CD14-positive monocyte (primary cell): ENCODE results near the gene ITPR1. TPM values are rescaled to one million over a fixed set of nuclear protein-coding genes. Genes with fewer than 3 reads are reported as not detected.

Source experiments
- DNase-seq, 3 donors: peaks; one replicate each; pipeline ENCODE4 v3.0.0-alpha.2; 2011 to 2022
- H2AFZ ChIP-seq: 2 replicates; pipeline ENCODE4 v1.6.0; 2012; ENCODE audit warnings: mild to moderate bottlenecking, low read depth, low read length, inconsistent platforms; ENCODE audit not compliant: insufficient read depth, poor library complexity, severe bottlenecking
- H3K27ac ChIP-seq, 2 donors: 1 replicate in 1 of 2; 2 replicates in 1 of 2; pipeline ENCODE4 v1.5.1; 2012 to 2013; ENCODE audit warnings: low read length in 2 of 2, control low read depth in 1 of 2, inconsistent platforms in 1 of 2, low read depth in 1 of 2, mild to moderate bottlenecking in 1 of 2
- H3K27me3 ChIP-seq, 2 donors: one replicate each; pipeline versions ENCODE4 v1.6.0 to v1.6.1; 2011 to 2013; ENCODE audit warnings: low read length in 2 of 2; ENCODE audit not compliant: control insufficient read depth in 2 of 2, insufficient read depth in 2 of 2
- H3K36me3 ChIP-seq, 2 donors: replicated peaks in 1 of 2; 1 replicate in 1 of 2; 2 replicates in 1 of 2; pipeline versions ENCODE4 v1.5.1 to v1.6.1; 2012 to 2013; ENCODE audit warnings: low read length in 2 of 2, control low read depth in 1 of 2, inconsistent platforms in 1 of 2, mild to moderate bottlenecking in 1 of 2; ENCODE audit not compliant: insufficient read depth in 2 of 2, control insufficient read depth in 1 of 2
- H3K4me1 ChIP-seq, 2 donors: 1 replicate in 1 of 2; 2 replicates in 1 of 2; pipeline versions ENCODE4 v1.5.1 to v1.6.1; 2012 to 2013; ENCODE audit warnings: low read length in 2 of 2, control low read depth in 1 of 2, inconsistent platforms in 1 of 2, mild to moderate bottlenecking in 1 of 2, moderate library complexity in 1 of 2; ENCODE audit not compliant: insufficient read depth in 2 of 2, control insufficient read depth in 1 of 2
- H3K4me2 ChIP-seq: replicated peaks from 2 replicates; pipeline ENCODE3; 2012; ENCODE audit warnings: low read length, moderate library complexity, mild to moderate bottlenecking; ENCODE audit not compliant: poor library complexity, severe bottlenecking; ENCODE audit errors: extremely low read depth
- H3K4me3 ChIP-seq, 3 experiments: fragments of 200-600 bp in 1 of 3; sonication (generic) in 1 of 3; replicated peaks in 1 of 3; 1 replicate in 2 of 3; 2 replicates in 1 of 3; pipeline ENCODE4 v1.5.1; 2011 to 2013; ENCODE audit warnings: low read length in 3 of 3, mild to moderate bottlenecking in 3 of 3, control low read depth in 2 of 3, low read depth in 2 of 3, inconsistent platforms in 1 of 3, moderate library complexity in 1 of 3
- H3K79me2 ChIP-seq: 2 replicates; pipeline ENCODE4 v1.6.0; 2012; ENCODE audit warnings: mild to moderate bottlenecking, control low read depth, inconsistent platforms, low read length, moderate library complexity; ENCODE audit not compliant: insufficient read depth
- H3K9ac ChIP-seq: 2 replicates; pipeline ENCODE4 v1.6.0; 2017; ENCODE audit warnings: low read length, mild to moderate bottlenecking; ENCODE audit not compliant: insufficient read depth, poor library complexity, severe bottlenecking
- H3K9me3 ChIP-seq, 2 donors: replicated peaks in 1 of 2; 1 replicate in 1 of 2; 2 replicates in 1 of 2; pipeline versions ENCODE4 v1.5.1 to v1.6.1; 2012 to 2013; ENCODE audit warnings: low read length in 2 of 2, control low read depth in 1 of 2; ENCODE audit not compliant: control insufficient read depth in 1 of 2, insufficient read depth in 1 of 2
- H4K20me1 ChIP-seq: 2 replicates; pipeline ENCODE4 v1.6.0; 2012; ENCODE audit warnings: mild to moderate bottlenecking, low read length, control low read depth, moderate library complexity; ENCODE audit not compliant: insufficient read depth
- H3K27ac Mint-ChIP-seq, 7 donors: one replicate each; pipeline ENCODE4 v1.8.0; 2020; ENCODE audit warnings: mild to moderate bottlenecking in 7 of 7, mixed read lengths in 7 of 7, moderate library complexity in 6 of 7, inconsistent platforms in 2 of 7
- H3K27me3 Mint-ChIP-seq, 3 donors: one replicate each; pipeline ENCODE4 v1.8.0; 2021 to 2022; ENCODE audit warnings: low read depth in 3 of 3, mild to moderate bottlenecking in 3 of 3, mixed read lengths in 3 of 3, moderate library complexity in 3 of 3, inconsistent platforms in 1 of 3
- H3K36me3 Mint-ChIP-seq, 2 donors: one replicate each; pipeline ENCODE4 v1.8.0; 2020; ENCODE audit warnings: mixed read lengths in 2 of 2, inconsistent platforms in 1 of 2, mild to moderate bottlenecking in 1 of 2
- H3K4me1 Mint-ChIP-seq: one replicate; pipeline ENCODE4 v1.8.0; 2020; ENCODE audit warnings: mild to moderate bottlenecking, mixed read lengths
- H3K4me3 Mint-ChIP-seq, 2 donors: one replicate each; pipeline ENCODE4 v1.8.0; 2020; ENCODE audit warnings: mild to moderate bottlenecking in 2 of 2, mixed read lengths in 2 of 2, moderate library complexity in 1 of 2
- H3K9me3 Mint-ChIP-seq, 7 donors: one replicate each; pipeline ENCODE4 v1.8.0; 2020 to 2022; ENCODE audit warnings: mixed read lengths in 7 of 7, mild to moderate bottlenecking in 6 of 7, moderate library complexity in 6 of 7, inconsistent platforms in 2 of 7
- CTCF ChIP-seq: fragments of 200-600 bp; IDR thresholded peaks from one replicate; pipeline ENCODE4 v1.8.0; 2022; ENCODE audit warnings: antibody characterized with exemption, mild to moderate bottlenecking
- WGBS: methylation state at CpG from one replicate; pipeline ENCODE4 v1.1.5; 2013; ENCODE audit warnings: missing lambda C conversion rate; ENCODE audit not compliant: insufficient coverage; 5-methylcytosine and 5-hydroxymethylcytosine counted together
- intact Hi-C, 2 donors: fragments of 100-400 bp; cut with micrococcal nuclease; formaldehyde crosslinking; loops; one replicate each; pipeline versions ENCODE4 v1.15.0 to v1.15.1; 2023
- polyA plus RNA-seq, 3 donors: library from polyadenylated mRNA; depleted of rRNA in 1 of 3; unstranded in 2 of 3; stranded (reverse) in 1 of 3; fragments of 300-500 nt in 2 of 3; fragments of >200 nt in 1 of 3; fragmentation: Illumina TruSeq in 2 of 3; gene quantifications; 1 replicate in 2 of 3; 2 replicates in 1 of 3; pipeline ENCODE4 v1.2.3, GENCODE V29; 2012 to 2021

Gene ITPR1
- polyA plus RNA-seq, 3 donors = 3.2 to 21.1 (median 7.1) TPM

DNA sequence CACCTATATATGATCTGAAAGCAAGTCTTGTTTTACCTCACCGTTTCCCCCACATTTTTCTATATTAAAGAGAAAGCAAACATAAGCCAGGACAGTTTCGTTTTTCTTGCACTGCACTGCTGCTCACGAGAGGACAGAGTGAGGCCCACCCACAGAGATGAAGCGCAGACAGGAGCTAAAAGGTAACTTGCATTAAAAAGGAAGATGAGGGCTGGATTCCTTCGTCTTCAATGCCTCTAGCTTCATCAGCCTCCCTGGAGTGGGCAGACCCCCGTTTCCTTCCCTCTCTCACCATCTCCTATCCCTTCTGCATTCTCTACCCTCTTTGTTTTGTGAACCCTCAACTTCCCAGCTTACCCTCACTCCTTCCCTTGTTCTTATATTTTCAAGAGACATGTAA, 45.0 kb upstream of the ITPR1 start:
- intact Hi-C loops = no loop called here
- H3K4me1 Mint-ChIP-seq = peaks cover 14% of the 10 kb centered on the region
- no peak overlapping the region for H3K4me3 ChIP-seq
- no peak for DNase-seq
- H2AFZ ChIP-seq = no peak overlapping the region
- no peaks in the 10 kb centered on the region for H4K20me1 ChIP-seq
- no peaks in the 10 kb centered on the region for H3K27me3 ChIP-seq
- peaks cover 13% of the 10 kb centered on the region for H3K79me2 ChIP-seq
- peaks cover 6 to 10% of the 10 kb centered on the region in 2 donors for H3K4me1 ChIP-seq
- H3K9me3 ChIP-seq = no peaks in the 10 kb centered on the region
- no peak overlapping the region for H3K4me2 ChIP-seq
- no peak overlapping the region for H3K4me3 Mint-ChIP-seq
- peaks cover 0 to 1% (median 0%) of the 10 kb centered on the region in 7 donors for H3K9me3 Mint-ChIP-seq
- no peaks in the 10 kb centered on the region for H3K27me3 Mint-ChIP-seq
- H3K27ac ChIP-seq = no peak overlapping the region
- no peak overlapping the region for H3K9ac ChIP-seq
- WGBS = 100% methylated on average over 2 of the region's 6 CpGs
- H3K27ac Mint-ChIP-seq = peak overlapping the region in 1 of 7 donors; percentile 61
- TF ChIP-seq CTCF = no peak
- H3K36me3 ChIP-seq = peaks cover 59 to 85% of the 10 kb centered on the region in 2 donors
- peaks cover 74 to 77% of the 10 kb centered on the region in 2 donors for H3K36me3 Mint-ChIP-seq

DNA sequence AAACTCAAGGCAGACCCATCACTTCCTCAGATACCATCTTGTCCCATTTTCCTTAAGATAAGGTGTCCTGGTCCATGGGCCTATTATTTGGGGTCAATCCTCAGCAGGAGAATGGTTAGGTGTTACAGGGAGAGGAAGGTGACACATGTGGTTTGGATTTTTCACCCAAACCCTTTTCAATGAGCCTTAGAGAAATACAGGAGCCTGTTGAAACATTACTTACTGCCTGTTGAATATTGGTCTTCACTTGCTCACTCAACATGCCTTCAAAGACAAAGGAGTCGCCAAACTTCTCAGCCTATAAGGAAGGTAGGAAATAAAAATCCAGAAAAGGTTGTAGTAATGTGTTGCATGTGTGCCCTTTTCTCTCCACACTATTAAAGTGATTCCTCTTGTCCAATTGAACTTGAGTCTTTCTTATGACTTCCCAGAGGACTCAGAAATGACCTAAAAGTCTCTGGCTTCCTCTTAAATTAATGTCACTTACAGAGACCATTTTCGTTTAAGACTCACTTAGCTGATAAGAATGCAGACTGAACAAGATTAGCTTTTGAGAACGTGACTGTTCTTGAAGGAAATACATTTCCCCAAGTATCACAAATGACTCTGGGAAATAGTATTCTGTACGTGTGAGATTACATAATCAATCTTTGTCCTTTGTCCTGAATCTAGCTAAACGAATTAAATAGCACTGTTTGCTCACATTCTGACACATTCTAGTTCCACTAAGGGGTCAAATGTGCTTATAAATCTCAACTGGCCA, 43.9 kb upstream of the ITPR1 start:
- peaks cover 56 to 75% of the 10 kb centered on the region in 2 donors for H3K36me3 ChIP-seq
- no CpG with 5 or more reads among the region's 5 CpGs for WGBS
- Mint-ChIP-seq H3K4me1 (peaks cover 16% of the 10 kb centered on the region), H3K4me3 (no peak overlapping the region), H3K9me3 (no peaks in the 10 kb centered on the region), H3K36me3 (peaks cover 64 to 68% of the 10 kb centered on the region in 2 donors), H3K27ac (no peak overlapping the region), H3K27me3 (no peaks in the 10 kb centered on the region)
- DNase-seq = no peak
- H4K20me1 ChIP-seq = no peaks in the 10 kb centered on the region
- intact Hi-C loops = no loop called here
- H3K9me3 ChIP-seq = no peaks in the 10 kb centered on the region
- no peak overlapping the region for H2AFZ ChIP-seq
- no peak overlapping the region for H3K9ac ChIP-seq
- no peak for TF ChIP-seq CTCF
- no peaks in the 10 kb centered on the region for H3K27me3 ChIP-seq
- peaks cover 6 to 10% of the 10 kb centered on the region in 2 donors for H3K4me1 ChIP-seq
- H3K4me3 ChIP-seq = no peak overlapping the region
- H3K79me2 ChIP-seq = peaks cover 19% of the 10 kb centered on the region
- no peak overlapping the region for H3K4me2 ChIP-seq
- no peak overlapping the region for H3K27ac ChIP-seq
